ENCODE results near the gene SHISA7. TPM values are rescaled to one million over a fixed set of nuclear protein-coding genes. Genes with fewer than 3 reads are reported as not detected.

The SHISA7 gene
- not detected in 2 replicates for total RNA-seq (2014; rRNA removed; shearing (Covaris generic))

GRCh38 chr19:55443045-55443823 lies at the start of gene SHISA7:
TSS of gene SHISA7 (minus strand) at chr19:55443300. CDS start at chr19:55442863, 437 bp downstream.
- DNase-seq (ENCODE audit: low spot score): no peak

DNA sequence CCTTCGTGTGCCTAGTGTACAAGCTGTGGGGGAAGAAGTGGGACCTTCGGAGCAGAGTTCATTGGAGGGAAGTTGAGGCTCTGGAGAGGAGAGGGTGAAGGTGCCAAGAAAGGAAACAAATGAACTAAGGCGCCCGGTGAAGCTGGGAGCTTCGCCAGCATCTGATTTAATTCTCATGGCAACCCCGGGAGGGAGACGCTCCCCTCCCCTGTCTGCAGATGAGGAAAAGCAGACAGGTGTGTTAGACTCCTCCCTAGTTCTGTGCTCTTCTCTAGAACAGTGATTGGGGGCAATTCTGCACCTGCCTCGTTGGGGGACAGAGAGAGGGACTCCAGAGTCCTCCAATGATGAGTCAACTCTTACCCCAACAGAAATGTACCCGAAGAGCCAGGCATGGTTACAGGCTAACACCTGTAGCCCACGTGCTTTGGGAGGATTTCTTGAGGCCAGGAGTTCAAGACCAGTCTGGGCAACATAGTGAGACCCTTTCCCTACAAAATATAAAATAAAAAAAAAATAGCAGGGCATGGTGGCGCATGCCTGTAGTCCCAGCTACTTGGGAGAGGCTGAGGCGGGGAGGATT lies 49.4 kb upstream of the SHISA7 start:
- no peak for DNase-seq (ENCODE audit: low spot score)

DNA sequence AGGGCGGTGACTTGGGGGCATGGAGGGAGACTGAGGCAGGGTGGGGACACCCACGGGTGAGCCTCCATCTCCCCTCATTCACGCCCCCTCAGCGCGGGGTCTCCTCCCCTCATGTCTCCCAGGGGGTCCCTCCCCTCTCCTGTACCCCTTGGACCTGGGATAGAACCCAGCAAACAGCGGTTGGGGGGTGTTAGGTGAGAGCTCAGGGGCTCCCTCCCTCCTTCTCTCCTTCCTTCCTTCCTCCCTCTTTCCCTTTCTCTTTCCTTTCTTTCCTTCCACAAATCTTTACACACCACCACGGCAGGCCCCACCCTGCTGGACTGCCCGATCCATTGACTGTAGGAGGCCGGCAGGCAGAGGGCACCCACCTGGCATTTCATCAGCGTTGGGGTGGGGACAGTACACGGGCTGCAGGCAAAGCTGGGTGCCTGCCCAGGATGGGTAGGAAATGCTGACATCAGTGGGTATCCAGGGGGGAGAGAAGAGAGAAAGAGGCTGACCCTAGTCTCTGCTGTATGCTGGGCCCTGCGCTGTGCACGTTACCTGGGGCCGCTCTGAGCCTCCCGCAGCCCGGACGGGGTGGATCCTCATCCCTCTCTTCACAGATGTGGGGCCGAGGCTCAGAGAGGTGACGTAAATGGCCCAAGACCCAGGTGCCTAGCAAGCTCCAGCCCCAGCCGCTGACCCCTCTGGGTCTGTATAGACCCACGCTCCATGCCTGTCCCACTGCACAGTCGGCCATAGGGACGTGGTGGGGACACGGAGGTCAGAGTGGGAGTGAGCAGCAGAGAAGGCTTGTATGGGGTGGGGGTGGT lies 48.7 kb upstream of the SHISA7 start:
- no peak for DNase-seq (ENCODE audit: low spot score)

- DNase-seq (ENCODE audit: low spot score): no peak
Observed at GRCh38 chr19:55490478-55491432, 47.7 kb upstream of the SHISA7 start.

DNA sequence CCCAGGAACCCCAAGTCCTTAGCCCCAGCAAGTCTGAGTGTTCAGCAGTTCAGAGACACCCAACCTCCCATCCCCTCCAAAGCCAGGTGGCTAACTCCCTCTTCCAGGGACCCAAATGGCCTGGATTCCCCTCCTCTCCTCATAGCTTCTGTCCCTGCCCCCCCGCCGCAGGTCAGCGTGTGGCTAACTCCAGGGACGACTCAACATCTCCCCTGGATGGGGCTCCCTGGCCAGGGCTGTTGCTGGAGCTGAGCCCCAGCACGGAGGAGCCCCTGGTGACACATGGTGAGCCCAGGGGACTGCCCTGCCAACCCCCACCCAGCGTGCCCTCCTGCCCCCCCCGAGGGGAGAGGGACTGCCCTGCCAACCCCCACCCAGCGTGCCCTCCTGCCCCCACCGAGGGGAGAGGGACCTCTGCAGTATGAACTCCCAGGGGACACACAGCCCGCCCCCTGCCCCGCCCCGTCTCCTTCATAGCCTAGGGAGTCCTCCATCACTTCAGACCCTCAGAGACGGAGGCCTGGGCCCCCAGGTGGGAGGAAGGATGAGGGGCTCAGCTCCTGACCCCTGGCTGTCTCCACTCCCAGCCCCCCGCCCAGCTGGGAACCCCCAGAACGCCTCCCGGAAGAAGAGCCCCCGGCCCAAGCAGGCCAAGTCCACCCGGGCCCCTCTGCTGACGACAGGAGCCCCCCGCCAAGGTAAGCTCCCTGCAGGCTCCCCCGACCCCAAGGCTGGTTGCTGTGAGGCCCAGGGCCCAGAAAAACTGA lies 46.8 kb upstream of the SHISA7 start:
- DNase-seq (ENCODE audit: low spot score): no peak

DNA sequence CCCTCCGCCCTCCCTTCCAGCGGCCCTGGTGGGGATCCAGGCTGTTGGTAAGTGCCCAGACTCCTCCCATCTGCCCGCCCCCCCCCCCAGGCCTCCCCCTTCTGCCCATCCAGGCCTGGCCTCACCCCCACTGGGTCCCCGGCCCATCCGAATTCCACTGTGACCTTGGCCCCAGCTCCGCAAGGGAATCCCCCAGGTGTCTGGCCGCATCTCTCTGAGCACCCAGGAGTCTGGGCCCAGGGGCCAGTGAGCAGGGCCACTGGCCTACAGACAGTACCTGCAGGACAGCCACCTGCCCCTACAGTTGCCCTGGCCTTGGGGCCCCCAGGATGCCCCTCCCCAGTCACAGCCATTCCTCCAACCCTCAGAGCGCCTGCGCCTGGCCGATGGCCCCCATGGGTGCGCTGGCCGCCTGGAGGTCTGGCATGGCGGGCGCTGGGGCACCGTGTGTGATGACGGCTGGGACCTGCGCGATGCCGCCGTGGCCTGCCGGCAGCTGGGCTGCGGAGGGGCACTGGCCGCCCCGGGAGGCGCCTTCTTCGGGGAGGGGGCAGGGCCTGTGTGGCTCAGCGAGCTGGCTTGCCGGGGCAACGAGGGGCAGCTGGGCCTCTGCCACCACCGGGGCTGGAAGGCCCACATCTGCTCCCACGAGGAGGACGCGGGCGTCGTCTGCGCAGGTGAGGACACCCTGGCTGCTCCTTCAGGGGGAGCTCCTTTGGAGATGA lies 46.0 kb upstream of the SHISA7 start:
- DNase-seq (ENCODE audit: low spot score): no peak

- DNase-seq (ENCODE audit: low spot score): no peak
Observed at GRCh38 chr19:55487924-55488687, 45.0 kb upstream of the SHISA7 start, which contains the start of gene SSC5D. TSS of gene SSC5D (plus strand) at chr19:55488436. CDS start at chr19:55488590, 154 bp downstream.

DNA sequence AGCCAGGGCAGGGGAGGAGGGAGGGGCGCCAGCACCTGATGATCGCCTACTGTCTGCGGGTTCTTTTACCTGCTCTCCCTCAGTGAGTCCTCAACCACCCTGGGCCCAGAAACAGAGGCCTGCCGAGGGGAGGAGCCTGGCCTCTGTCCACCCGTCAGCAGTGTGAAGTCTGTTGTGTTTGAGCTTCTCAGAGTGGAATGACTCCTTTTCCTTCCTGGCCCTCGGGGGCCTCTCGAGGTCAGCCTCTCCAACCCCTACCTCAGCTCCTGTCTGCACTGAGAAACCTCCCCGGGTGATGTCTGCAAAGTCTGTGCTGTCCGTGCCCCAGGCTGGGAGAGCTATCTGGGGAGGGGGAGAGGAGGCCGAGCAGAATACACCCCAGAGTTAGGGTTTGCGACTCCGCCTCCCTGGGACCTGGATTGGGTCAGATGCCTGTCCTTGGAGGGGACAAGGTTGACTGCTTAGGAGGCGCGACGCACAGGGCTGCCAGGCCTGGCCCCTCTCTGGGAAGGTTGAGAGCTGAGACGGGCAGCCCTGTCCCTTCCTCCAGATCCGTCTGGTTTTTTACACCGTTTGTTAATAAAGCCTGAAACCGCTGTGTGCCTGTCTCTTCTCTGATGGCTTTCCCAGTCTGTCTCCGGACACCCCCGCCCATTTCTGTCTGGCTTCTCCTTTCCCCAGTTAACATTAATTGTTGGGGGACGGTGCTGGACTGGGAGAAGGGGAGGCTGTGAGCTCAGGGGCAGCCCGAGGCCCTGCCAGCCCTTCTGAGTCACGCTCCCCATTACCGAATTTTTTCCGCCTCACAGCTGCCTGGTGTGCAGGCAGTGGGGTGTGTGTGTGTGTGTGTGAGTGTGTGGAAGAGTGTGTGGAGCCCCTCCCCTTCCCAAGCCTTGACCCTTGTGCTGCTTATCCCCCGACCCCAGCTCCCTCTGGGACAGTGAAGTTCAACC lies 44.1 kb upstream of the SHISA7 start:
- DNase-seq (ENCODE audit: low spot score): peak; percentile 52

DNA sequence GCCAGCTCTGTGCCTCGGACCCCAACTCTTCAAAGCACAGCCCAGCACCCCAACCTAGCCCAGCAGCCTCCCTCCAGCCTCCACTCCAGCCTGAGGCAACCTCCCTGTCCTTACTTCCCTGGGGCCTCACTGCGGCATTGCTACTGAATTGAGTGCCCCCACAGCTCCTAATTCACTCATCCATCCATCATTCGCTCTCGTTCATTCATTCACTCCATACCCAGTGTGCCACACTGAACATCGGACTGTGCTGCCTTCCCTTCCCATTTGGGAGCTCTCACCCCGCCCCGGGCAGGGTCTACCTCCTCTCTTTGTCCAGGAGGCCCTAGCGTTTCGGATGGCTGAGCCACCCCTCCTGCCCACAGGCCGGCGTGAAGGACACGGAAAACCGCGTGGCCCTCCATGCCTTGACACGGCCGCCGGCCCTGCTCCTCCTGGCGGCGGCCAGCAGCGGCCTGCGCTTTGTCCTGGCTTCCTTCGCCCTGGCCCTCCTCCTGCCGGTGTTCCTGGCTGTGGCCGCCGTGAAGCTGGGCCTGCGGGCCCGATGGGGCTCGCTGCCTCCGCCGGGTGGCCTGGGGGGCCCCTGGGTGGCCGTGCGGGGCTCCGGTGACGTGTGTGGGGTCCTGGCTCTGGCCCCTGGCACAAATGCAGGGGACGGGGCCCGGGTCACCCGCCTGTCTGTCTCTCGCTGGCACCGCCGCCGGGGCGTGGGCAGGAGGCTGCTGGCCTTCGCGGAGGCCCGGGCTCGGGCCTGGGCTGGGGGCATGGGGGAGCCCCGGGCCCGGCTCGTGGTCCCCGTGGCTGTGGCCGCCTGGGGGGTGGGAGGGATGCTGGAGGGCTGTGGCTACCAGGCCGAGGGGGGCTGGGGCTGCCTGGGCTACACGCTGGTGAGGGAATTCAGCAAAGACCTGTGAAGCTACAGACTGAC lies 43.2 kb upstream of the SHISA7 start:
- DNase-seq (ENCODE audit: low spot score): peak; percentile 12

- peak; percentile 0 for DNase-seq (ENCODE audit: low spot score)
Observed at GRCh38 chr19:55485439-55486011, 42.4 kb upstream of the SHISA7 start.

GRCh38 chr19:55484593-55485438 lies 41.7 kb upstream of the SHISA7 start, which contains the start of gene NAT14:
TSS of gene NAT14 (plus strand) at chr19:55485188. CDS start at chr19:55485709, 521 bp downstream.
- peak; percentile 71 for DNase-seq (ENCODE audit: low spot score)

DNA sequence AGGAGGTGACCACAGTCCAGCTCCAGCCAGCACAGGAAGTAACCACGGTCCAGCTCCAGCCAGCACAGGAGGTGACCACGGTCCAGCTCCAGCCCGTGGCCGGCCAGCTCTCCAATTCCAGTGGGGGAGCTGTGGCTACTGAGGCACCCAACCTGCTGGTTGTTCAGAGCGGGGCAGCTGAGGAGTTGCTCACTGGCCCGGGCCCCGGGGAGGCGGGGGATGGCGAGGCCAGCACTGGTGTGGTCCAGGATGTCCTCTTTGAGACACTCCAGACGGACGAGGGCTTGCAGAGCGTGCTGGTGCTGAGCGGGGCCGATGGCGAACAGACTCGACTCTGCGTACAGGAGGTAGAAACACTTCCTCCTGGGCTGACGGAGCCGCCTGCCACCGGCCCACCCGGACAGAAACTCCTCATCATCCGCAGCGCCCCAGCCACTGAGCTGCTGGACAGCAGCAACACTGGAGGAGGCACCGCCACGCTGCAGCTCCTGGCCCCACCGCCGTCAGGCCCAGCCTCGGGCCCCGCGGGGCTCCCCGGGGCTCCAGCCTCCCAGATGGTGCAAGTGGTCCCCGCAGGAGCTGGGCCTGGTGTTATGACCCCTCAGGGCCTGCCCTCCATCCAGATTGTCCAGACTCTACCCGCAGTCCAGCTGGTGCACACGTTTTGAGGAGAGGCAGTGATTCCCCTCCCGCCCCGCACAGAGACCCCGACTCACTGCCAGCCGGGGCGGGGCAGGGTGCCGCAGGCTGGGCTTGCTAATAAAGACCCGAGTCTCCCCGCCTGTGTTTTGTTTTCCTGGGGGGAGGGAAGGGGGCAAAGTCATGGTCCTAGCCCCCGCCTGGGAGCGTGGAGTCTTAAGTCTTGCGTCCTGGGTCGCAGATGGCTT lies 40.8 kb upstream of the SHISA7 start:
- no peak for DNase-seq (ENCODE audit: low spot score)

- DNase-seq (ENCODE audit: low spot score): no peak
Observed at GRCh38 chr19:55482967-55483705, 40.0 kb upstream of the SHISA7 start.
